ENCODE results near the gene WNT6. TPM values are rescaled to one million over a fixed set of nuclear protein-coding genes. Genes with fewer than 3 reads are reported as not detected.

The WNT6 gene
- total RNA-seq, 1 experiment from 2014 or later: not detected

DNA sequence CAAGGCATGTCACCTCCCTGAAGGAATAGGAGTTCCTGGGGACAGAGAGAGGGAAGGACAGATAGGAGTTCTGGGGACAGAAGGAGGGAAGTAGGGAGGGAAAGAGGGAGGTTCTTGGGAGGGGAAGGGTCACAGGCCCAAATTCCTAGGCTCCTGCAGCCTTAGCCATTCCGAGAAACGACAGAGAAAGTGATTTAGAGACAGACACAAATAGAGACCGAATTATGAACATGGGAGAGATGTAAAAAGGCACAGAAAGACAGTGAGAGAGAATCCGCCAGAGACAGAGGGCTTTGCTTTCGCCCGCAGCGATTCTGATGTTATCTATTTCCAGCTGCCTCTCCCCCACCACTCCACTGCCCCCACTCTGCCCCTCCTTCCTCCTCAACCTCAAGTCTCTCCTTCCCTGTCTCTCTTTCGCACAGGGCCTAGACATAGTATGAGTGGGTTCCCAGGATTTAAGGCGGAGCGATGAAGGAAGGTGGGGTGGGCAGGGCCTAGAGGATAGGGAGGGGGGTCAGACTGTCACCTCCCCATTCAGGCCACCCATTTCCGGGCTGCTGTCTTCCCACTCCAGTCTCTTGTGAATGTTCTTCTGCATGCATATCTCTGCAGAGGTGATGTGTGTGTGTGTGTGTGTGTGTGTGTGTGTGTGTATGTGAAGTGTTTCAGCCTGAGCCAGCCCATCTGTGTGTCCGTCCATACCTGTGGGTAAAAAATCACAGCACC is 3.3 kb upstream of the WNT6 start:
- DNase-seq (ENCODE audit: extremely low read depth, low read depth): no peak

DNA sequence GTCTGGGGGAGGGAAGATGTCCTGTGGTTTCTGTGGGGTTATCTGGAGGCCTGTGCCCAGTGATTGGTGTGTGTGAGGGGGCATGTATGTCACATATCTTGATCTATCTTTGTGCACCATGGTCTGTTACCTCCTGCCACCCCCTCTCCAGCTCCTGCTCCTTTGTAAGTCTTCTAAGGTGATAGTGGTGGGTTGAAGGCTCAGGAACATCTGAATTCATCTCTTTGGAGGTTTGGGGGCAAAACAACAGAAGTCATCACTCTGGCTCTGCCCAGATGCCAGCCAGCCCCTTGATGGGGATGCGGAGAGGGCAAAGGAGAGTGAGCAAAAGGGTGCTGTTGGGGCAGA is 2.7 kb upstream of the WNT6 start:
- no peak for DNase-seq (ENCODE audit: extremely low read depth, low read depth)

DNA sequence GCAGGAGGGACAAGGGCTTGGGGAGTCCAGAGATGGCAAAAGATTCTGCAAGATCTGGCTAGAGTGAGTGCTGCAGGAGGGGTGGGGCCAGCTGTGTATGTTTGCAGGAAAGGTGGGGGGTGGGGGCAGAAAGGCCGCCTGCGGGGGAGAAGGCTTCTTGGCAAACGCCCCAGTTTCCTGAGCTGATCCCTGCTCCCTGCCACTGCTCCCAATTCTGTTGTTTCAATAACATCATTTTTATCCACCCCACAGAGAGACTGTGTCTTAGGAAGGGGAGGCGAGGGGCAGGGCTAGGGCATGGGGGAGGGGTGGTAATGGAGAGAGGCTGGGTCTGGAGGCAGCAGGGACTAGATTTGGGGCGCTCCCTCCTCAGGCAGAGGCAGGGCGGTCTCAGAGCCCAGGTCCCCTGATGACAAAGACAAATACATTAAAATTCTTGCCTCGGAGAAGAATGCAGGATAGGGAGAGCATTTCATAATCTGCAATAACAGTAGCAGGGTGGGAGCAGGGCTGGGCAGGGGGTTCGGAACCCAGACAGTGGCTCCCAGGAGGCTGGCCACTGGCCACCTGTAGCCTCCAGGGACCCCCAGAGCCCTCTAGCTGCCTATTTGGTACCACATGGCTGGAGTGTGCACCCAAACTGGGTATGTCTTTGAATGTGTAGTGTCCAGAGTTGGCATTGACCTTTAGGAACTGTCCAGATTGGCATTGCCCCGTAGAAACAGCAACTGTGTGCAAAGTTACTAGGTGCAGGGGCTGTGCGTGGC is 2.1 kb upstream of the WNT6 start:
- DNase-seq (ENCODE audit: extremely low read depth, low read depth): no peak

DNA sequence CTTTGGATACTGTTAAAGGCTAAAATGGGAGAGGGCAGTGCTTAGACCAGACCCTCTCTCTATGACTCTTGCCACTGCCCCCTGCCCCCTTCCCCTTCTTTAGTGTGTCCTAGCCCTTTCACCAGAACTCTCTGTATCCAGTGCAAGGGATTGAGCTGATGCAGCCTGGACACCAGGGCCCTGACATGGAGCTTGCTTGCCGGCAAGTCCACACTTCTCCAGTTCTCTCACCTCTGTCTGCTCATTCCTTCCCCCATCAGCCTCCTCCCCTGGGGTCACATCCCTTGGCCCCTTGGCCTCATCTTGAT is 1.5 kb upstream of the WNT6 start:
- DNase-seq (ENCODE audit: extremely low read depth, low read depth): no peak

DNA sequence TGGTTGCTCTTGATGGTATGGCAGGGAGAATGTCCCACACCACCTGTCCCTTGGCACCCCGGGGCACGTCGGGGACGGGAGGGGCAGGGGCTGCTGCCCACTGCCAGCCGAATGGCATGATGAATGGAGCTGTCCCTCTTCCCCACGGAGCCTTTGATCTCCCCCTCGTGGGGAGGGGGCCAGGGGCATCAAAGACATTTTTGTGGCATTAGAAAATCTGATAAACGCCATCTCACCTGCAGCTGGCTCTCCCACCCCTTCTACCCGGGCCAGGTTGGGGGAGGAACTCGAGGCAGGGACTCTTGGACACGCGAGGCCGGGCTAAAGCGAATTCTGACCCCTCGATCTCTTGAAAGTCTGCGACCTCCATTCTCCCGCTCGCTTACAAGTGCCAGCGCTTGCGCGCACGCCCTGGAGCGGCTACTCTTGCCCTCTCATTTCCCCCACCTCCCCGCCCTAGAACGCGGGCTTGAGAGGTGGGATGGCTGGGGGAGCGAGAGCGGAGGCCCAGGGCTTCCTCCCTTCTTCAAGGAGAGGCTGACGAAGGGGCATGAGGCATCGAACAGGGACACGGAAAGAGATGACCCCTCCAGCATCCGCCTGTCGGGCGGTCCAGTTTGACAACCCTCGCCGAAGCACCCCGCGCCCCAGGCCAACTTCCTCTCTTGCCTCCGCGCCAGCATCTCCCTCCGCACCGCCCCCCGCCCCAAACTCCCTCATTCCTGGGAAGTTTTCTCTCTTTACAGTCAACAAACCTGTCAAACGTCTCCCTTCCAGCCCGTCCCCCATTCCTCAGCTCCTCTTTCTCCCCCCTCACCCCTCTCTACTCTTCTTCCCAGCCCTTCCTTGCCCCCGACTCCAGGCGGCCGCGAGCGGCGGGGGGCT is 692 bp upstream of the WNT6 start:
- no peak for DNase-seq (ENCODE audit: extremely low read depth, low read depth)

DNA sequence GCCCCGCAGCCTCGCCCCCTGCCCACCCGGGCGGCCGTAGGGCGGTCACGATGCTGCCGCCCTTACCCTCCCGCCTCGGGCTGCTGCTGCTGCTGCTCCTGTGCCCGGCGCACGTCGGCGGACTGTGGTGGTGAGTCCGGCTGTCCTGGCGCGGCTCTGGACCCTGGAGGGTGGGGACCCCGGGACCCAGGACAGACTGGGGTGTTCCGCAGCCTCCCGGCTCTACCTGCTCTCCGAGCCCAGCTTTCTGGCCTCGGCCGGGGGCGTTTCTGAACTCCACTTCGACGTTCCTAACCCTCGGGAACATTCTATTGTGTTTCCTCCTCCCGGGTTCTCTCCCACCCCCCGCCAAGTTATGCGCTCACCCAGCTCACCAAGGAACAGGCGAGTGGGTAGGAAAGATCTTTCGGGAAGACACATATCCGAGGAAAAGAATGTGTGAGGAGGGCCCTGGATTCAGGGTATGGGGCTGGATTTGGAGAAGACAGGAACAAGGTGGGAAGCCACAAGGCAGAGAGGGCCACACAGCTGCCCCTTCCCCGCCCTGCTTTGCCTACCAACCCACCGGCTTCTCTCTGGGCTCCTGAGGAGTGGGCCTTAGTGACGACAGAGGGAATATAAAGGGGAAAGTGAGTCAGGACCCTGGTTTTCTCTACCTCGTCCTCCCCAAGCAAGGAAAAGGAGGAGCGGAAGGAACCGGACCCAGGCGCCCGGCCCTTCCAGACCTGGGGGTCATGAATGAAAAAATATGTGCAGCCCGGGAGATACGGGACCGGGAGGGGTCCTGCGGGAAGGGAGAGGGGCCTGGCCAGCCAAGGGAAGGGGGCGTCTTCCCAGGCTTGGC is 605 bp downstream of the WNT6 start:
- DNase-seq (ENCODE audit: extremely low read depth, low read depth): no peak

DNA sequence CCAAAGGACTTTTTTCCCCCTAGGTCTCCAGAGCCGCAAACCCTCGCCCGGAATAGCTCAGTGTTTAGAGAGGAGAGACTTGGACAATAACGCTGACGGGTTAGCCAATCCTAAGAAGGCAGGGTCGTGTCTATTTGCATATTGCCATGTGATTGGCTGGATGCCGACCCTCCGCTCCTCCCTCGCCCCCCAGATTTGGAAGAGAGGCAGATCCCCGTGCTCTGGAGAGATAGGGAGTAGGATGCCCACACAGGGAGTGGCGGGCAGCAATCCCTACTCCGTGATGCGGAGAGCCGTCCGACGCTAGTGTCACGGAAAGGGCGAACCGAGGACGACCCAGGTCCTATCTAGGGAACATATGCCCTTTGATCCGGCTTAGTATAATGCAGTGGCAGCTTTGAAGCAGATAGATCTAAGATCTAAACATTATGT is 1.4 kb downstream of the WNT6 start:
- peak; percentile 24 for DNase-seq (ENCODE audit: extremely low read depth, low read depth)

DNA sequence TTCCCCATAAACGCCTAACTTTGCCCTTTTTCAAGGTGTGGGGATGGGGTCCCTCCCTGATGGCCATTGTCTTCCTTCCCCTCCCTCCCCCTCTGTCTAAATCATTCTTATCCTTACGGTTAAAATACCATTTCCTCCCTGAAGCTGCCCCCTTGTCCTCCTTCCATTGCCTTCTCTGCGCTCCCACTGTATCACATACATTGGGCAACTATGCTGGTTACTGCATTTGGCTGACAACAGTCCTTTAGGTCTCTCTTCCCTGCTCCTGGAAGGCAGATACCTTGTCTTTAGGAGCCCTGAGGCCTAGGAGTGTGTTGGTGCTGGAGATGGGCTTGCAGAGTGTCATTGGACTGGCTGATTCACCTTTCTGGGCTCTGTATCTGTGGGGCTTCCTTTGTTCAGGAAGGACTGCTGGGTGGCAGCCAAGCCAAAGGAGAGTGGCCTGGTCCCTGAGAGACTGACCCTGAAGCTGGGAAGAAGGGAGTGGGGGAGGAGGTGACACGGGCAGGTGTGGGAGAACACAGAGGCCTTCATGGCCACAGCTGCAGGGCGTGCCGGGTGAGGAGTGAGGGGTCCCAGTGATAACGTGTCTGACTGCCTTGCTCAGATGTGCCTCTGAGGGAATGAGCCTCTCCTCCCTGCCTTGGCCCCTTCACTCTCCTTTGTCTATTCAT is 2.2 kb downstream of the WNT6 start:
- no peak for DNase-seq (ENCODE audit: extremely low read depth, low read depth)

DNA sequence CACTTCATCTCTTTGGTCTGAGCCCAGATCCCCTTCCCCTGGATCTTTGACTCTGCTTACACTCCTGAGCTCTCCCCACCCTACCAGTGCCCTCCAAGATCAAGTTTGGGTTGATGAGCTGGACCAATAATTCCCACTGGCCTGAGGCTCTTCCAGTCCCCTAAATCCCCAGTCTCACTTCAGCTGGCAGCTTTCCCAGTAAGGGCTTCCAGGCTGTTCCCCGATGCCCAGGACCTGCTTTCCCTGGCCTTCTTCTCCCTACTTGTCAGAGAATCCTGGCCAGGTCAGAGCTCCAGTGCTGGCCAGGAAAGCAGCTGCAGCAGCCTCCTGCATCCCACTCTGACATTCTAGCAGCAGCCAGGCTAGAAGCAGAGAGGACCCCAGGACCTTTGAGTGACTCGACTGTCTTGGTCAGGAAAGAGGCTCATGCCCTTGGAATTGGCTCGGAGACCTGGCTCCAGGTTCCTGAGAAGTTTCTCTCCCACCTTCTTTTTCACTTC is 3.5 kb downstream of the WNT6 start:
- DNase-seq (ENCODE audit: extremely low read depth, low read depth): no peak

DNA sequence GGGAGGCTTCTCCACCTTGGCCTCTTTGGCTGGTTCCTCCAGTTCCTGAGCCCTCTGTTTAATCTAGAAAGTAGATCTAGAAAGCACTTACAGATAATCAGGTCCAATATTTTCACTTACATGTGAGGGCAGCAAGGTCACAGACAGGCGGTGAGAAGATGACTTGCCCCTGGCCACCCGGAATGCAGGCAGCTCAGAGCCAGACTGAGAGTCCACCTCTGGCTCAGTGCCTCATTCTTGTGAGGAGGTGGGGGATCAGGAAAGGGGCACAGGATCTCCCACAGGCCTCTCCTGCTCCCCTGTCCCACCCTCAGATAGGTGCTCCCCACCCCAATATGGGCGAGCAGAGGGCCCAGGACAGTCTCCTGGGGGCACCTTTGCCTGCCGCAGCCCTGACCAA is 5.8 kb downstream of the WNT6 start:
- DNase-seq (ENCODE audit: extremely low read depth, low read depth): no peak

DNA sequence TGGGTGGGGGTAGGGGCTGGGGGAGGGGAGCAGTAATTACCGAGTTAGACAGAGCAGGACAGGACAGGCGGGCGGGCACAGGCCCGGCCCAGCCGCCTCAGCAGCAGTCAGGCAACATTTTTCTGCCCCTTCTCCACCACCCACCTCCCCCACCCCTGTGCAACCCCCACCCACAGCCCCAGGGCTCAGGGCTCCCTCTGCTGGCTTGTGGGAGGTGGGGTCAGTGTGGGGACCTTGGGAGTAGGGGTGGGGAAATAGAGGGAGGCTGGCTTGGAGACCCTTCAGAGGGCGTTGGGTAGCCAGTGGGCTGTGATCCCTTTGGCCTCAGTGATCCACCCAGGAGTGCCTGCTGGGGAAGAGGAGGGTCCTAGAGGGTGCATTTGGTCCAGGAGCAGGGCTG is 6.4 kb downstream of the WNT6 start:
- no peak for DNase-seq (ENCODE audit: extremely low read depth, low read depth)

DNA sequence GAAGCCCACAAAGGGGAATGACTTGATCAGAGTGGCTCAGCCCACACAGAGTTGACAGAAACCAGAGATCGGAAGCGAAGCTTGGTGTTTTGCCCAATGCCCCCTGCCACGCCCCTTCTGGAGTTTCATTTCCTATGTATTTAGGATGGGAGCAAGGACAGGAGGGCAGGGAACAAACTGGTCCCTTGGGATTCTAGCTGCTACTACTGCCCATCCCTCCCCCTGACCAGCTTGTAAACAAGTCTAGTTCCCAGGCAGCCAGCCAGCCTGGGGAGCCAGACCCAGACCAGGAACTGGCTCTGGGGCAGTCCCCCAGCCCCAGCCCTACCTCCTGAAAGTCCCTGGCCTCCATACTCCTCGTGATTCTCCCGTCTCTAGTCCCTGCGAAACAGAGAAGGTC is 8.3 kb downstream of the WNT6 start:
- no peak for DNase-seq (ENCODE audit: extremely low read depth, low read depth)

DNA sequence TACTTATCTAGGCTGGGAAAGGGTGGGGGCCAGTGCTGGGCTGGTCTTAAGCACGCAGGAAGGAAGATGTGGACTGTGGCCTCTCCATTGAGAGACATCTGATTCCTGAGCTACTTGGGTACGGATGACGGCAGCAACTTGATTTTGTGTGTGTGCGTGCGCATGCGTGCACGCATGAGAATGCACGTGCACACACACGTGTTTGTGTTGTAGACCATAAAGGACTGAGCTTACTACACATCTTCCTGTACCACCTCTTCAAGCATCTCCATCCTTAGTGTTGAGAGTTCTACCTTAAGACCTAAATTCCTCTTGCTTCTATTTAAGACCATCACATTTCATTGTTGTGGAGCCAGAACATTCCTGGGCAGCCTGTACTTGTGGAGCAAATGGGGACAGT is 9.5 kb downstream of the WNT6 start:
- DNase-seq (ENCODE audit: extremely low read depth, low read depth): no peak

DNA sequence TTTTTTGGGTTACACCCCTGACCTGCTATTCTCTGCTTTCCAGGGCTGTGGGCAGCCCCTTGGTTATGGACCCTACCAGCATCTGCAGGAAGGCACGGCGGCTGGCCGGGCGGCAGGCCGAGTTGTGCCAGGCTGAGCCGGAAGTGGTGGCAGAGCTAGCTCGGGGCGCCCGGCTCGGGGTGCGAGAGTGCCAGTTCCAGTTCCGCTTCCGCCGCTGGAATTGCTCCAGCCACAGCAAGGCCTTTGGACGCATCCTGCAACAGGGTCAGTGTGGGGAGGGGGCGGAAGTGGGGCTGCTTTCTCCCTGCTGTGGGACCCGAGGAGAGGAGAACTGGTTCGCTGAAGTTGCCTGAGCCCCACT is 11.4 kb downstream of the WNT6 start:
- no peak for DNase-seq (ENCODE audit: extremely low read depth, low read depth)

DNA sequence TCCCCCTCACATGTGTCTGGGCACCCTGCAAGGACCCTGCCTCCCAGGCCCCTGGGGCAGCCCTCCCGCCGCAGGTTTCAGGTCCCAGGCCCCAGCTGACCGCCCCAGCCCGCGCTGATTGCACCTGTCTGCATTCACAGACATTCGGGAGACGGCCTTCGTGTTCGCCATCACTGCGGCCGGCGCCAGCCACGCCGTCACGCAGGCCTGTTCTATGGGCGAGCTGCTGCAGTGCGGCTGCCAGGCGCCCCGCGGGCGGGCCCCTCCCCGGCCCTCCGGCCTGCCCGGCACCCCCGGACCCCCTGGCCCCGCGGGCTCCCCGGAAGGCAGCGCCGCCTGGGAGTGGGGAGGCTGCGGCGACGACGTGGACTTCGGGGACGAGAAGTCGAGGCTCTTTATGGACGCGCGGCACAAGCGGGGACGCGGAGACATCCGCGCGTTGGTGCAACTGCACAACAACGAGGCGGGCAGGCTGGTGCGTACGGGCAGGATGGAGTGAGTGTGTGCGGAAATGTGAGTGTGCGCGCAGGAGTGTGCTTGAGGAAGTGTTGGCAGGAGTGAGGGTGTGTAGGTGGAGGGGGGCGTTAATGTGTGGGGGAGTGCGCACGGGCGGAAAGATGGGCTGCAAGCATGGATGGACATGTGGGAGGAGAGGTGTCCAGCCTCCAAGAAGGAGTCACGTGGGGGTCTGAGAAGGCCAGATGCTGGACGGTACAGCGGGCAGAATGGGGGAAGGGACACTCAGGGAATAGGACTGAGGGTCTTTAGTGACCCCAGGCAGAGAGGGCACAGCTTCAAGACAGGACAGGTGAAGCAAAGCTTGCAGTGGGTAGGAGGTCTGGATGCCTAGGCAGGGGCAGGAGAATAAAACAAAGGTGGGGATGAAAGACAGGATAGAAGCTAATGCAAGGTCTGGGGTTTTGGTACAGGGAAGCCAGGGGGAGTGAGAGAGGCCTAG is 12.0 kb downstream of the WNT6 start:
- no peak for DNase-seq (ENCODE audit: extremely low read depth, low read depth)

DNA sequence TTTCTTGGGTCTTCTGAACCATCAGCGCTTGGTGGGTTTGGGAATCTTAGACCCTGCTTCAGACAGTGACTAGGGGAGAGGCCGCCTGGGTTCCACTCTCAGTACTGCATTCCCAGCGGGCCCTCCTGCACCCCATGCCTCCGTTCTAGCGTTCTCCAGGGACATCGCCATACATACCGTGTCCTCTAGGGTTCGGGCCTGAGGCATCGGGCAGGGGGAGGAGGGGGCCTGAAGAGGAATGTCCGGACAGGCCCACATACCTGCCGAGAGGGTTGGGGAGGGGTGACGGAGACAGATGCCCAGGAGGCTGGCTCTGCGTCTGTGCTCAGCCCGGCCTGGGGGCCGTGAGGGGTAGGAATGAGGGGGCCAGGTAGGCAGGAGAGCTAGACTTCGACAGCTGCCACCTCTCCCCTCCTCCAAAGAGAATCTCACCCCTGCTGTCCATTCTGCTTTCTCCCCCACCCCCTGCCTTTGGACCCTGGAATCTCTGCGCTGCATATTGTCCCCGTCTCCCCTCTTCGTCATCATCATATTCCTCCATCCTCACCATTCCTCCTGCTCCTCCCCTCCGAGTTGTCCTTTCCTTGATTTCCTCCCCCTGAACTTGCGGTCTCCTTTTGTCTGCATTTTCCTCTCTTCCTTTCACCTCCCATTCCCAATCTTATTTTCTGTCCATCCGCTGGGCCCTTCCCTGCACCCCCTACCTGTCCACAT is 13.2 kb downstream of the WNT6 start:
- no peak for DNase-seq (ENCODE audit: extremely low read depth, low read depth)

DNA sequence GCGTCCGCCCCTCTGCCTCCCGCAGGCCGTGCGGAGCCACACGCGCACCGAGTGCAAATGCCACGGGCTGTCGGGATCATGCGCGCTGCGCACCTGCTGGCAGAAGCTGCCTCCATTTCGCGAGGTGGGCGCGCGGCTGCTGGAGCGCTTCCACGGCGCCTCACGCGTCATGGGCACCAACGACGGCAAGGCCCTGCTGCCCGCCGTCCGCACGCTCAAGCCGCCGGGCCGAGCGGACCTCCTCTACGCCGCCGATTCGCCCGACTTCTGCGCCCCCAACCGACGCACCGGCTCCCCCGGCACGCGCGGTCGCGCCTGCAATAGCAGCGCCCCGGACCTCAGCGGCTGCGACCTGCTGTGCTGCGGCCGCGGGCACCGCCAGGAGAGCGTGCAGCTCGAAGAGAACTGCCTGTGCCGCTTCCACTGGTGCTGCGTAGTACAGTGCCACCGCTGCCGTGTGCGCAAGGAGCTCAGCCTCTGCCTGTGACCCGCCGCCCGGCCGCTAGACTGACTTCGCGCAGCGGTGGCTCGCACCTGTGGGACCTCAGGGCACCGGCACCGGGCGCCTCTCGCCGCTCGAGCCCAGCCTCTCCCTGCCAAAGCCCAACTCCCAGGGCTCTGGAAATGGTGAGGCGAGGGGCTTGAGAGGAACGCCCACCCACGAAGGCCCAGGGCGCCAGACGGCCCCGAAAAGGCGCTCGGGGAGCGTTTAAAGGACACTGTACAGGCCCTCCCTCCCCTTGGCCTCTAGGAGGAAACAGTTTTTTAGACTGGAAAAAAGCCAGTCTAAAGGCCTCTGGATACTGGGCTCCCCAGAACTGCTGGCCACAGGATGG is 14.0 kb downstream of the WNT6 start:
- no peak for DNase-seq (ENCODE audit: extremely low read depth, low read depth)
